ENCODE measurements around the gene TAF5L. TPM values are rescaled to one million over a fixed set of nuclear protein-coding genes. Genes with fewer than 3 reads are reported as not detected.

The TAF5L gene
- total RNA-seq, 2 donors from 2014 or later = 18.9 to 21.7 TPM

DNA sequence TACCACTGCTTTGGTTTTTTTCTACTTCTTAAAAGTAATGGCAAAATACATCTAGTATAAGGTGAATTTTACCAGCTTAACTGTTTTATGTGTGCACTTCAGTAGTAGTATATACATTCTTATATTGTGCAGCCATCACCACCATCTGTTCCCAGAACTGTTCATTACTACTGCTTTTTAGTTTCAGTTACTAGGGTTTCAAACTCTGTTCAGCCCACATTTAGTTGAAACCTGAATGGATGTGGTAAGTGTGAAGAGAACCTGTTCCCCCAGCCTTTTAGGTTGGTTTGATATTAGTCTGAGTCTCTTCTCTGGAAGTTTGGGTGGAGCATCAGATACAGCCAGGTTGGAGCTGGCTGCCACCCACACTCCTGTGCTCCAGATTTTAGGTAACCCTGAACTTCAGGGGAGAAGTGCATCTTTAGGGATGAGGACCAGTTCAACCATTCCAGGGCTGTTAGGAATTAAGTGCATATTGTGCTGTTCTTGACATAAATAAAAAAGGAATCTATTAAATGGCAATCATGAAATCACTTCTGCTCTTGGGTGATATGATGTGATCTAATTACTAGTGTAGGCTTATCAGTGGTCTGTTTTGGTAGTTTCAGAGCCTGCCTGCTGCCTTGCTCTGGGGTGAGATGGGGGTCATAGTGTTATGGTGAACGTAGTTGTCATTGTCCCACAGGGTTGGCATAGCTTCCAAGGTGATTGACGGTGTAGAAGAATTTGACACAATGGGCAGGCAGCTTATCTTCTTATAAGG is 32.3 kb upstream of the TAF5L start:
- no peak for DNase-seq
- Mint-ChIP-seq H3K9me3 (no peaks in the 10 kb centered on the region), H3K4me1 (ENCODE audit: low read depth) (peaks cover 32% of the 10 kb centered on the region), H3K27me3 (ENCODE audit: low read depth) (no peaks in the 10 kb centered on the region), H3K4me3 (peak overlapping the region in 1 of 2 donors; percentile 63), H3K27ac (peak overlapping the region; percentile 91), H3K36me3 (ENCODE audit: insufficient read depth in 2 of 2) (peaks cover 7 to 12% of the 10 kb centered on the region in 2 donors)
- peak; percentile 72 to 73 for ATAC-seq (replicated peaks in 1 of 2)

DNA sequence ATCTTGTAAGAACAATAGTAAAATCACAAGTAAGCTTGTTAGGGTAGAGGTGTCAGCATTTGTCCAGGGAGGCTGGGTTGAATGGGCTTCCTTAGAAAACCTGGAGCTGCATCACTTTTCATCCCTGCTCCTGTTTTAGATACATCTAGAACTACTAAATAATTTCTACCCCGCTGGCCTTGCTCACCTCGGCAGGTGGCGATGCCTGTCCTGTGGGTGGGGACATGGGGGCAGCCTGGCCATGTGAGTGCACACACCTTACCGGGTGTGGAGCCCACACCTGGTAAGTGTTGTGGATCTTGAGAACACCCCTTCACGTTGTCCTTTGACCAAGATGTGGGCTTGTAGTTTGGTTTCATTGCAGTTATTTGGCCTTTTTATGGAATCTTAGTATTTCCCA is 29.9 kb upstream of the TAF5L start:
- Mint-ChIP-seq H3K9me3 (no peaks in the 10 kb centered on the region), H3K27ac (no peak overlapping the region), H3K27me3 (ENCODE audit: low read depth) (no peaks in the 10 kb centered on the region), H3K36me3 (ENCODE audit: insufficient read depth in 2 of 2) (peaks cover 5 to 8% of the 10 kb centered on the region in 2 donors), H3K4me1 (ENCODE audit: low read depth) (peaks cover 21% of the 10 kb centered on the region), H3K4me3 (no peak overlapping the region)
- DNase-seq (no peak), ATAC-seq (replicated peaks in 1 of 2) (no peak)

DNA sequence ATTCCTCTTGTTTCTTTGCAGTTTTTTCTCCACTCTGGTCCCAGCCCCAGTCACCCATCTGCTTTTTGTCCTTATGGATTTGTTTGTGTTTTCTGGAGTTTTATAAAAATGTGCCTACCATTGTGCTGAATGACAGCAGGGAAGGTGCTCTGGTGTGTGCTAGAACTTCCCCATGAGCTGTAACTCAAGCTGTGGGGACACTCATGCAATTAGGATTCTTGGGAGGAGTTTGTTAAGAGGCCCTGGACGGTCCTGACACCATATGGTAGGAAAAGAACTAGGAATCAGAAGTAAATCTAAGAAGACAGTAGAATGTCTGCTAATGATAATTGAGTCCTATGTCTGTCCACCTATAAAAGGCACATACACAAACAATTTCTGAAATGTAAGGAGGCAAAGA is 27.5 kb upstream of the TAF5L start:
- no peaks in the 10 kb centered on the region for H3K27me3 Mint-ChIP-seq (ENCODE audit: low read depth)
- ATAC-seq (replicated peaks in 1 of 2) (no peak), DNase-seq (no peak)
- H3K4me3 Mint-ChIP-seq = no peak overlapping the region
- H3K27ac Mint-ChIP-seq = no peak overlapping the region
- H3K4me1 Mint-ChIP-seq (ENCODE audit: low read depth) = peaks cover 18% of the 10 kb centered on the region
- peaks cover 5% of the 10 kb centered on the region in 2 donors for H3K36me3 Mint-ChIP-seq (ENCODE audit: insufficient read depth in 2 of 2)
- no peaks in the 10 kb centered on the region for H3K9me3 Mint-ChIP-seq

DNA sequence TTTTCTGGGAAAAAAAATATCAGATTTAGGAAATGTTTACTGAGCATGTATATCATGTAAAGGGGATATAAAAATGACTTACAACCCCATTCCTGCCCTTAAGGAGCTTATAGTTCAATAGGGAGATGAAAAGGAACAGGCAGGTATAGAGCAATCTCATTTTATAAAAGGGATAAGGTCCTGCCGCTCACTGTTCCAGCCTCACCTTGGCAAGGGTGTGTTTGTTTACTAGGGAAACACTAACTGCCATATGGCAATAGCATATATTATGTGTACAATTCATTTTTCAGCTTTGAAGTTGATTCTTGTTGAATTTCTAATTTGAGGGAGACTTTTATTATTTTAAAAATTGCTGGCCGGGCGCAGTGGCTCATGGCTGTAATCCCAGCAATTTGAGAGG is 25.6 kb upstream of the TAF5L start:
- ATAC-seq (replicated peaks in 1 of 2) = no peak
- Mint-ChIP-seq H3K4me1 (ENCODE audit: low read depth) (no peaks in the 10 kb centered on the region), H3K4me3 (no peak overlapping the region), H3K27ac (no peak overlapping the region), H3K27me3 (ENCODE audit: low read depth) (no peaks in the 10 kb centered on the region), H3K9me3 (no peaks in the 10 kb centered on the region), H3K36me3 (ENCODE audit: insufficient read depth in 2 of 2) (peaks cover 5 to 10% of the 10 kb centered on the region in 2 donors)
- no peak for DNase-seq

DNA sequence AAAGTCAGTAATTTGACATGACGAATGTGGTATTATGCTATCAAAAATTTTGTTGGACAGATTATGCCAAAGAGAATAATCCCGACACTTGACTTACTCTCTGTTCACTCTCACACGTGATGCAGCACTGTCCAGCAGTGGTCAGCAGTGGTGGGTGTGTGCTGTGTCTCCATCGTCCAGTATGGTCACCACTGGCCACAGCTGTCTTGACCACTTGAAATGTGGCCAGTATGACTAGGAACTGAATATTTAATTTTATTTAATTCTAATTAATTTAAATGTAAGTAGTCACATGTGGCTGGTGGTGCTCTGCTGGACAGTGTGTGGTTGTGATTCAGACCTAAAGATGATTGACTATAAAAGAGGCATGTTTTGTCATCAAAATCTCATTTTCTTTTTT is 24.1 kb upstream of the TAF5L start:
- Mint-ChIP-seq H3K27ac (no peak overlapping the region), H3K9me3 (no peaks in the 10 kb centered on the region), H3K4me1 (ENCODE audit: low read depth) (no peaks in the 10 kb centered on the region), H3K36me3 (ENCODE audit: insufficient read depth in 2 of 2) (peaks cover 7 to 15% of the 10 kb centered on the region in 2 donors), H3K4me3 (no peak overlapping the region), H3K27me3 (ENCODE audit: low read depth) (no peaks in the 10 kb centered on the region)
- ATAC-seq (replicated peaks in 1 of 2) (no peak), DNase-seq (no peak)

DNA sequence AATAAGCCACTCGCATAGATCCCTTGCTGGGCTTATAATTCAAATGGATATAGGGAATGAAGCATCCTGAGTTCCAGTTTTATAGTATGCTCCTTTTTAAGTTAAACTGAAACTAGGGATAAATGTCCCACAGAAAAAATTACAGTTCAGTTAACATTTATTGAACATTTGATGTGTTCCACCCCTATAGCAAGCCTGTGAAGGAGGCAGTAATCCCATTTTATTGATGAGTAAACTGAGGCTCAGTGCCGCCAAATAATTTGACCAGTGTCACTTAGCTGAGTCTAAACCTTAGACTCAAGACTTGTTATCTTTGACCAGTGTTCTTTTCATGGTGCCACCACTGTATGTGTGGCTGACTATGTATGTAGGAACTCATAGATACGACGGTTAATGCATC is 22.5 kb upstream of the TAF5L start:
- Mint-ChIP-seq H3K27me3 (ENCODE audit: low read depth) (no peaks in the 10 kb centered on the region), H3K9me3 (no peaks in the 10 kb centered on the region), H3K4me3 (no peak overlapping the region), H3K4me1 (ENCODE audit: low read depth) (no peaks in the 10 kb centered on the region), H3K36me3 (ENCODE audit: insufficient read depth in 2 of 2) (peaks cover 4 to 15% of the 10 kb centered on the region in 2 donors), H3K27ac (no peak overlapping the region)
- DNase-seq (no peak), ATAC-seq (replicated peaks in 1 of 2) (no peak)

DNA sequence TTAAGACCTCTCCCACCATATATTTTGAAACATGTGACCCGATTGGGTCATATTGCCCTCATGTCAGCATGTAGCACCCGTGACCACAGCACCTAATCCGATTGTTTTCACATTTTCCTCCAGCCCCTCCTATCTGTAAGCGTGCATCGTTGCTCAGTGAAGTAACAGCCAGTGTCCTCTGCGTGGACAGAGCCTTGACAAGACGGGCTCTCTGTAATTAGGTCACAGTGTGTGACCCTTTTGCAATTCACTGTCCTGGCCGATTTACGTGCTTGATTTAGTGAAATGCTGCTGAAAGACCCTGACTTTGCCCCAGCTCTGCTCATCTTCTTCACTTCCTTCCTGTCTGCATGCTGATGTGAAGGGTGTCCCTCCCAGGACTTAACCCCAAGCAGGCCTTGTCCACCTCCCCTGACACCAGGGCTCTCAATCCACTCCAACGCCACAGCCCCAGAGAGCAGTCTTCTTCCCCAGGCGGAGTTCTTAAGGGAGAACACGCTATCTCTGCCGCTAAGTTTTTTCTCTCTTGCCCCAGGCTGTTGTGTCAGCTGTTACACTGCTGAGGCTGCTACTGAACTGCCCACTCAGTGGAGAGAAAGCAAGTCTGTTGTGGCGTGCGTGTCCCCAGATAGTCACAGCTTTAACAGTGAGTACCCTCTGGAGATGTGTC is 19.5 kb upstream of the TAF5L start:
- peaks cover 4 to 18% of the 10 kb centered on the region in 2 donors for H3K36me3 Mint-ChIP-seq (ENCODE audit: insufficient read depth in 2 of 2)
- no peak for DNase-seq

DNA sequence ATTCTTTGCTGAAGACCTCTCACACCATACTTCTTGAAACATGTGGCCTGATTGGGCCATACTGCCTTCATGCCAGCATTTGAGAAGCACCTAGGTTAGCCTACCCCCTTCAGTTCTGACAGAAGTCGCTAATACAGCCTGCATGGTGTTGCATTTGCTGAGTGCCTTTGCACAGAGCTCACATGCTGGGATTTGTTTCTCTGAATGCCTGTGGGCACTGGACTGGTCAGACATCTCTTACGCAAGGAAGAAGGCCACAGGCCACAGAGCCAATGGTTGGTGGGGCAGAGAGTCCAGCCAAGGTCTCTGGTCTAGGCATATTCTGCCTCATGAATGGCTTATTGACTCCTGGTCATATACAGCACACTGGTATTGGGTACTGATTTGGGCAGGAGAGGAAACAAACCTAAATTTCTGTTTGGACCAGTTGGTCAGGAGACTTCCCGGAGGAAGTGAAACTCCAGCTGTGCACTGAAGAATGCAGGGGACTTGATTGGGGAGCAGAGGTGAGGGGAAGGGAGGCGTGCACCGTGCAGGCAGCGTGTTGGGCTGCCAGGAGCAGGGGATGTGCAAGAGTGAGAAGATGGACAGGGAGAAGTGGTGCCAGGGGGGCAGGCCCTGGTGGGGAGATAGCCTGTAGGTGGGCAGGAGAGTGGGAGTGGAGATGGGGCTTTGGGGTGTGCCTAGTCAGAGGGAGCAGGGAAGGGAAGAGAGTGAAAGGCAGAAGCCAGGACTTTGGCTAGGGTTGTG is 18.2 kb upstream of the TAF5L start:
- Mint-ChIP-seq H3K9me3 (no peaks in the 10 kb centered on the region), H3K4me1 (ENCODE audit: low read depth) (no peaks in the 10 kb centered on the region), H3K36me3 (ENCODE audit: insufficient read depth in 2 of 2) (peaks cover 4 to 20% of the 10 kb centered on the region in 2 donors), H3K27ac (no peak overlapping the region), H3K27me3 (ENCODE audit: low read depth) (no peaks in the 10 kb centered on the region), H3K4me3 (no peak overlapping the region)
- ATAC-seq (replicated peaks in 1 of 2) (no peak), DNase-seq (no peak)

More for the DNA sequence above, 19.5 kb upstream of the TAF5L start:
- Mint-ChIP-seq H3K4me3 (no peak overlapping the region), H3K27me3 (ENCODE audit: low read depth) (no peaks in the 10 kb centered on the region), H3K4me1 (ENCODE audit: low read depth) (no peaks in the 10 kb centered on the region), H3K9me3 (no peaks in the 10 kb centered on the region), H3K27ac (no peak overlapping the region)
- no peak for ATAC-seq (replicated peaks in 1 of 2)

DNA sequence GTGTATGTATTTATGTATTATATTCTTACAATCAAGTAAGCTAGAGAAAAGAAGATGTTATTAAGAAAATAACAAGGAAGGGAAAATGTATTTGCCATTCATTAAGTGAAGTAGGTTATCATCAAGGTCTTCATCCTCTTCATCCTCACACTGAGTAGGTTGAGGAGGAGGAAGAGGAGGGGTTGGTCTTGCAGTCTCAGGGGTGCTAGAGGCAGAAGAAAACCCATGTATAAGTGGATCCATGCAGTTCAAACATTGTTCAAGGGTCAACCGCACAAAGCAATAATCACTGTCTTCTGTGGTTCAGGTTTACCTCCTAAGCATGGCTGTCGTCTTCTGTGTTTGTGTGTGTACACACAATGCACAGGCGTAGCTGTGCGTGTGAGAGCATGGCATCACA is 17.0 kb upstream of the TAF5L start:
- H3K4me1 Mint-ChIP-seq (ENCODE audit: low read depth) = no peaks in the 10 kb centered on the region
- DNase-seq (no peak), ATAC-seq (replicated peaks in 1 of 2) (no peak)
- H3K36me3 Mint-ChIP-seq (ENCODE audit: insufficient read depth in 2 of 2) = peaks cover 4 to 23% of the 10 kb centered on the region in 2 donors
- no peak overlapping the region for H3K4me3 Mint-ChIP-seq
- H3K9me3 Mint-ChIP-seq = no peaks in the 10 kb centered on the region
- no peak overlapping the region for H3K27ac Mint-ChIP-seq
- H3K27me3 Mint-ChIP-seq (ENCODE audit: low read depth) = no peaks in the 10 kb centered on the region

DNA sequence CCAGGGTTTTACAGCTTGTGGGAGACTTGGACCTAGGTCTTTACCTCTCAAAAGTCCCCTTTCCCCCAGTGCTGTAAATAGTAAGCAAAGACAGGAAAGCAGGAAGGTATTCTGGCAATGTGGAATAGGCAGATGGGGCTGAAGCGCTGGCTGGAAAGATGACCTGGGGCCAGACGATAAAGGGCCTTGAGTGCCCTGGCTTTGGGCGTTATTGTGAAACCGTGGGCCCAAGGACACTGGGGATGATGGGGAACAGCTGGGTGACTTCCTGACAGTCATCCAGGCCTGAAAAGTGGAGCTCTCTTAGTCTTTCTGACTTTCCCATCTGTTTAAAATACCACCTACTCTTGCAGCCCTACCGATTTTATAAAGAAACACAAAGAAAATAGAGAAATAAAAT is 16.5 kb upstream of the TAF5L start:
- DNase-seq = no peak
- Mint-ChIP-seq H3K4me1 (ENCODE audit: low read depth) (no peaks in the 10 kb centered on the region), H3K9me3 (no peaks in the 10 kb centered on the region), H3K4me3 (no peak overlapping the region), H3K27me3 (ENCODE audit: low read depth) (no peaks in the 10 kb centered on the region), H3K27ac (peak overlapping the region; percentile 81), H3K36me3 (ENCODE audit: insufficient read depth in 2 of 2) (peaks cover 4 to 20% of the 10 kb centered on the region in 2 donors)
- no peak for ATAC-seq (replicated peaks in 1 of 2)

DNA sequence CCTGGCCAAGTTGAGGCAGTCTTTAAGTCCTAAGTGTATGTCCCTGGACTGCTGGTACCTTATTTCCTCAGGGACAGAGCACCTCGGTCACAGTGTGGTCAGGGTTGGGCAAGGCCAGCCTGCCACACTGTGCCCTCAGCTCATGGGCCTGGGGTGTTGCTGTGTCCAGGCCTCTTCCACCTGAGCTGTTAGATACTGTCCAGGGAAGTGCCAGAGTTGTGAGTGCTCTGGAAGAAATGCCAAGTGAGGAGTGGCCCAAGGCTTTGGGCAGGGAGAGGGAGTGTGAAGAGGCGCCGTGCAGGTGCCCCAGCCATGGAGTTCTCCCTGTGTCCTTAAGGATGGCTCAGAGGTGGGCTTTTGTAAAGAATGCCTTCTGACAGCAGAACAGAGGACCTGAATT is 15.4 kb upstream of the TAF5L start:
- no peak overlapping the region for H3K4me3 Mint-ChIP-seq
- H3K9me3 Mint-ChIP-seq = no peaks in the 10 kb centered on the region
- H3K36me3 Mint-ChIP-seq (ENCODE audit: insufficient read depth in 2 of 2) = peaks cover 4 to 22% of the 10 kb centered on the region in 2 donors
- ATAC-seq (replicated peaks in 1 of 2) = no peak
- no peak for DNase-seq
- peak overlapping the region; percentile 59 for H3K27ac Mint-ChIP-seq
- no peaks in the 10 kb centered on the region for H3K27me3 Mint-ChIP-seq (ENCODE audit: low read depth)
- no peaks in the 10 kb centered on the region for H3K4me1 Mint-ChIP-seq (ENCODE audit: low read depth)

DNA sequence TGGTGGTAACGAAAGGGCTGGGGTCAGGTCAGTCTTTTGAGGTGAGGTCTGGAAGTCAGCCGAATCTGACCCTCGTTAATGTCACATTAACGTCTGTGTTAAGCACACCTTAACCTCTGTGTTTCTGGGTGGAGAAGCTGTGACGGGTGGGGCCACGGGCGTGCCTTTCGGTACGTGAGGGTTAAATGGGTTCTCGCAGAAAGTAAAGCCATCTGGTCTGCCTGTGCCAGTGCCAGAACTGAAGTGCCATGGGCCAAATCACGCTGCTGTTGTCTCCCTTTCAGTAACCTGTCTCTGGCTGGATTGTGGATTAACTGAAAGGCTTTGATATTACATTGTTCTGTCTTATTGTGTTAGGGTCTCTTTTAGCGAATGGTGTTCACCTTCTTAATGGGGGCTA is 14.5 kb upstream of the TAF5L start:
- H3K27ac Mint-ChIP-seq = no peak overlapping the region
- no peaks in the 10 kb centered on the region for H3K9me3 Mint-ChIP-seq
- H3K36me3 Mint-ChIP-seq (ENCODE audit: insufficient read depth in 2 of 2) = peaks cover 4 to 20% of the 10 kb centered on the region in 2 donors
- H3K4me3 Mint-ChIP-seq = no peak overlapping the region
- ATAC-seq (replicated peaks in 1 of 2) = no peak
- DNase-seq = no peak
- H3K27me3 Mint-ChIP-seq (ENCODE audit: low read depth) = no peaks in the 10 kb centered on the region
- H3K4me1 Mint-ChIP-seq (ENCODE audit: low read depth) = no peaks in the 10 kb centered on the region

DNA sequence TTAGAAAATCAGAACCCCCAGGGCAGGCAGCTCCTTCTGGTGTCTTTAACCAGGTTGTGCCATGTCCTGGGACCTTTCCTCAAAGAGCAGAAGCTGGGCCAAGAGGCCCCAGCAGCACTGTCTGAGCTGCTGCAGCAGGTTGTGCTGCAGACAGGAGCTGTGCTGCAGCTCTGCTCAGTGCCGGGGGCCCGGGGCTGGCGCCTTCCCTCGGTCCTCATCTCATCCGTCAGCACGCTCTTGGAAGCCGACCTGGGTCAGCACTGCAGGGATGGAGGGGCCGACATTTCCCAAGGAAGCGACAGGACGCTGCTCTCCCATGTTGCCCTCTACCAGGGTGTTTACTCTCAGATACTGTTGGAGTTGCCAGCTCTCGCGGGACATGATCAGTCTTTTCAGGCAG is 11.8 kb upstream of the TAF5L start:
- Mint-ChIP-seq H3K27me3 (ENCODE audit: low read depth) (no peaks in the 10 kb centered on the region), H3K36me3 (ENCODE audit: insufficient read depth in 2 of 2) (peaks cover 5 to 21% of the 10 kb centered on the region in 2 donors), H3K4me1 (ENCODE audit: low read depth) (no peaks in the 10 kb centered on the region), H3K27ac (no peak overlapping the region), H3K4me3 (no peak overlapping the region), H3K9me3 (no peaks in the 10 kb centered on the region)
- no peak for DNase-seq
- ATAC-seq (replicated peaks in 1 of 2) = no peak

All from activated T-cell treated with anti-CD3 and anti-CD28 coated beads, Interleukin-2, amount 50 U/mL, for 72 hours (primary cell).